Stimulated activated CD8-positive, alpha-beta memory T cell treated with anti-CD3 and anti-CD28 coated beads, Interleukin-2, amount 100 ng/mL, for 48 hours (primary cell): ENCODE data around the gene BRICD5.

Experiments
- DNase-seq, 2 donors: peaks; one replicate each; pipeline ENCODE4 v3.0.0-alpha.2; 2020; ENCODE audit warnings: low read depth in 2 of 2

BRICD5 gene

GRCh38 chr16:2163211-2163881 is 47.3 kb downstream of the BRICD5 start:
- no peak for DNase-seq

DNA sequence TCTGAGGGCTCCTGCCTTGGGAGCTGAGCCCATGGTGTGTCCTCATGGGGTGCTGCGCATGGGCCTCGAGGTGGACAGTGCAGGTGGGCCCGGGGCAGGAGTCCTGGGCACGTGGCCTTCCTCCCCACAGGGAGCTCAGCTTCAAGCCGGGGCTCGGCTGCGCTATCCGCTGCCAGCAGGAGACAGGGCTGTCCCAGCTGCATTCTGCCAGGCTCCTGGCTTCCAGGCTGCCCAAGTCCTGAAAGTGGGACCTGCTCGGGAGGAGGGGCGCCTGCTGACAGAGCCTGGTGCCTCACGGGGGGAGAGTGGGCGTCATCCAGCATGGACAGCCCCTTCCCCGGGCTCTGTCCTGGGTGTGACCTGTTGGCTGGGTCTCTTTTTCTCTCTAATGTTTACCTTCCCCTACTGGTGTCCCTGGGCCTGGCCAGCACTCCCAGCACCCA is 48.0 kb downstream of the BRICD5 start:
- no peak for DNase-seq

- no peak for DNase-seq
Measured at GRCh38 chr16:2161911-2162310, 48.8 kb downstream of the BRICD5 start.

DNA sequence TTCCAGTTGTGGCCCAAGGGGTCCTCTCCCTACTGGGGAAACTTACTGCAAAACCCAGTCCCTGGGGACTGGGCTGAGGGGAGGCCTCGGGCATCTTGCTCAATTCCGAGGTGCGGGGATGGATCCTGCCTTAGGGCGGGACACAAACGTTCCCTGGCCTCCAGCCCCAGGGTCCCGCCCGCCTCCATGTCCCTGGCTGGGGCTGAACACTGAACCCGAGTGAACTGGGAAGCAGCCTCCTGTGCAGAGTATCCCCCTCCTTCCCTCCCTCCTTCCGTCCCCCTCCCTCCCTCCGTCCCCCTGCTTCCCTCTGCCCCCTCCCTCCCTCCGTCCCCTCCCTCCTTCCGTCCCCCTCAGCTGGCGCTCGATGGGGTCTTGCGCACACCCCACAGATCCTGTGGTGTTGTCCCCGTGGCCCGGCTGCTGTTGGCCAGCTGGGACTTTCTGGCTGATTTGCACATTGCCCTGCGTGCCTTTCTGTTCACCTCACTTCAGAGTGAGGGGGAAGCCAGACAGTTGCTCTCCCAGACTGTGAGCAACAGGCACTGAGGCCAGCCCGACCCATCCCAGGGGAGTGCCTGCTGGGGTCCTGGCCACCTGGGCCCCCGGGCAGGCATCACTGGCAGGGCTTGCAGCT is 49.6 kb downstream of the BRICD5 start:
- DNase-seq: no peak
